GM12891 (cell line): ENCODE results near the gene S100A3.
"Not testable (repeated sequence)": the region's sequence is repeated elsewhere in the genome, so short reads cannot be mapped to it uniquely, and the experiment has no call there.

Source experiments
- POLR2A ChIP-seq: IDR thresholded peaks from 2 replicates; pipeline ENCODE4 v1.6.1; 2011; ENCODE audit warnings: low read depth, low read length, control low read depth
- POLR2AphosphoS5 ChIP-seq: IDR thresholded peaks from 2 replicates; pipeline ENCODE4 v1.6.1; 2011; ENCODE audit warnings: low read depth, low read length, control low read depth
- SPI1 ChIP-seq: IDR thresholded peaks from 2 replicates; pipeline ENCODE4 v1.6.1; 2011; ENCODE audit warnings: low read depth, low read length, control low read depth
- TAF1 ChIP-seq: IDR thresholded peaks from 2 replicates; pipeline ENCODE4 v1.6.1; 2011; ENCODE audit warnings: low read depth, low read length, control low read depth

GRCh38 chr1:153575497-153575896, 26.4 kb upstream of the S100A3 start:
- not testable (repeated sequence) for TF ChIP-seq TAF1, POLR2AphosphoS5, POLR2A, SPI1
